Ovary (tissue), 9 donors: Measurements from ENCODE around the gene BAIAP2L2. TPM values are rescaled to one million over a fixed set of nuclear protein-coding genes. Genes with fewer than 3 reads are reported as not detected.
A peak's percentile ranks its signal among the peaks of the same experiment; 100 is the strongest.

Experiments
- DNase-seq, 5 donors: peaks; one replicate each; pipeline ENCODE4 v3.0.0-alpha.2; 2019 to 2020
- H3K27ac ChIP-seq, 2 donors: fragments of 200-600 bp; one replicate each; pipeline versions ENCODE4 v1.5.1 to v1.8.0; 2019 to 2022
- H3K27me3 ChIP-seq: fragments of 200-600 bp; one replicate; pipeline ENCODE4 v1.8.0; 2022
- H3K36me3 ChIP-seq: fragments of 200-600 bp; sonication (generic); one replicate; pipeline ENCODE4 v1.5.1; 2019
- H3K4me1 ChIP-seq: one replicate; pipeline ENCODE4 v1.8.1; 2013; ENCODE audit warnings: mild to moderate bottlenecking, moderate library complexity; ENCODE audit not compliant: insufficient read depth
- H3K4me3 ChIP-seq: fragments of 200-600 bp; sonication (generic); one replicate; pipeline ENCODE4 v1.5.1; 2017
- H3K9me3 ChIP-seq, 2 donors: fragments of 200-600 bp in 1 of 2; sonication (generic) in 1 of 2; one replicate each; pipeline versions ENCODE4 v1.5.1 to v1.8.1; 2013 to 2019; ENCODE audit warnings: mild to moderate bottlenecking in 1 of 2, moderate library complexity in 1 of 2
- CTCF ChIP-seq, 3 donors: fragments of 450-650 bp in 2 of 3; fragments of 200-600 bp in 1 of 3; IDR thresholded peaks; one replicate each; pipeline versions ENCODE4 v1.5.1 to v1.8.0; 2016 to 2022; ENCODE audit warnings: antibody characterized with exemption in 3 of 3, mild to moderate bottlenecking in 1 of 3
- EP300 ChIP-seq: sonication (generic); formaldehyde crosslinking; IDR thresholded peaks from one replicate; pipeline ENCODE4 v1.6.1; 2017; ENCODE audit warnings: antibody characterized with exemption
- POLR2A ChIP-seq: fragments of 450-650 bp; IDR thresholded peaks from one replicate; pipeline ENCODE4 v1.6.1; 2017; ENCODE audit warnings: antibody characterized with exemption, mild to moderate bottlenecking, moderate library complexity
- WGBS, 3 donors: extraction: QIAGEN DNeasy Blood & Tissue Kit in 1 of 3; methylation state at CpG; one replicate each; pipeline versions ENCODE4 v1.1.5 to v1.1.7; 2013 to 2017; 5-methylcytosine and 5-hydroxymethylcytosine counted together
- intact Hi-C, 4 donors: fragments of 100-400 bp; cut with DNase I; formaldehyde crosslinking; loops; one replicate each; pipeline versions ENCODE4 v1.11.0 to v1.15.1; 2022 to 2023
- polyA plus RNA-seq, 2 donors: library from polyadenylated mRNA; stranded (reverse); fragments of 200-250 nt in 1 of 2; fragments of 350-450 nt in 1 of 2; fragmentation: Illumina TruSeq in 1 of 2; extraction: RNeasy Lipid Tissue Mini Kit (QIAGEN cat#74804) in 1 of 2; gene quantifications; one replicate each; pipeline ENCODE4 v1.2.3, GENCODE V29; 2013 to 2014
- total RNA-seq, 7 donors: library from RNA; depleted of rRNA in 2 of 7; stranded (reverse); fragments of >200 nt in 2 of 7; fragmentation: NEBNext Ultra II Directional in 3 of 7; extraction: Animal tissue kit (Norgen Biotek cat#: 25700) in 3 of 7; gene quantifications; one replicate each; pipeline versions ENCODE4 v1.1.0 to v1.2.4, GENCODE V29; 2016 to 2023
- donor health status: DM: no; HTN: no; CAD: no; lungs with moderate emphysema.
- donor health status: DM: no; HTN: no; CAD: no.
- donor health status: Bipolar disorder and iron deficiency.
- donor health status: DM: yes; HTN: yes; CAD: no.
- donor health status: DM: no; HTN: no; CAD: no.
- donor health status: DM: yes; HTN: yes; CAD: no.

BAIAP2L2 gene
- total and polyA plus RNA-seq, 9 donors = 0.40 to 3.1 (median 1.2) TPM; not detected in 1

DNA sequence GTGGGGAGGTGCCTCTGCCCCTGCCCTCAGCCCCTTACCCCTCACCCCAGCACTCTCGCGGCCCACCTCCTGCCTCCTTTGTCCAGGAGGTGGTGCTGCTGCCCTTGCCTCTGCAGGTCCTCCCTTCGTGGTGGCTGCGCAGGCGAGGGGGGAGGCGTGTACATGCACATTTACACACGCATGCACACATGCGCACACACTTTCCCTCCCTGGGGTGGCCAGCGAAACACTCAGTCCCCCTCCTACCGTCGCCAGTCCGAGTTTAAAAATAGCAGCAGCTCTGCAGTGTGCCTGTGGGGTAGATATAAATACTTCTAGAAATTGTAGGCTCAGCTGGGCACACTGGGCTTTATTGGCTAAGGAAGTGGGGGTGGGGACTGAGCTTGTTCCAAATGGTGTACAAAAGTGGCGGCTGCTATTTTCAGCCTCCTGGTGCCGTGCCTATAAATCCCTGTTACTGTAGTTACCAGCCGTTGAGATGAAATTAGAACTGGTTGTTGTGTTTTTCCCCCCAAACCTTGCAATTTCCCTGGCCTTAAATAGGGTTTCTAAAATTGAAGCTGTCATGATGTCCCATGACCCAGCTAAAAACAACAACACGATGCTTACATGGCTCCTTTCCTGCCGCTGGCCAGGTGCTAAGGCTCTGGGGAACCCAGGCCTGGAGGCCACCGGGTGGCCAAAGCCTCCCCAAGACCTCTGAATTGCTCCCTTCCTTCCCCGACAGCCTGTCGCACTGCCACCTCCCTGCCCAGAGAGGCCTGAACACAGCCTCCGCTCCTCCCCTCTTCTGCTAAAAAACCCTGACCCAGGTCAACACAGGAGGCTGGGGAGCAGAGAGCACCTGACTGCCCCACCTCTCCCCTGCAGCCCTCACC is 40.9 kb downstream of the BAIAP2L2 start:
- 63 to 67% (median 67%) methylated on average over 21 of the region's 21 CpGs for WGBS, 3 donors
- intact Hi-C loops = loop anchor here in 1 of 4 donors (10.0 kb wide), 2 partner anchors 175 to 275 kb away; no protein-coding TSS in a partner anchor
- peak in 3 of 5 donors; percentile 48 to 62 (median 52) for DNase-seq
- Histone ChIP-seq H3K4me1 (no peaks in the 10 kb centered on the region), H3K27ac (peak overlapping the region in 1 of 2 donors; percentile 50), H3K27me3 (no peaks in the 10 kb centered on the region), H3K4me3 (no peak overlapping the region), H3K9me3 (no peaks in the 10 kb centered on the region), H3K36me3 (peaks cover 2% of the 10 kb centered on the region)
- TF ChIP-seq POLR2A (no peak), CTCF (IDR thresholded peaks at IDR 0.05) (peak in 1 of 3 donors; percentile 20), EP300 (no peak)

GRCh38 chr22:38068641-38069371 is 41.7 kb downstream of the BAIAP2L2 start:
- no peak for TF ChIP-seq CTCF (IDR thresholded peaks at IDR 0.05)
- no peak for TF ChIP-seq EP300
- no peak for TF ChIP-seq POLR2A
- DNase-seq = peak in 1 of 5 donors; percentile 18
- no peaks in the 10 kb centered on the region for H3K4me1 ChIP-seq
- intact Hi-C loops = loop anchor here in 1 of 4 donors (10.0 kb wide), 1 partner anchor 276 kb away; no protein-coding TSS in a partner anchor
- H3K9me3 ChIP-seq = no peaks in the 10 kb centered on the region
- H3K27ac ChIP-seq = peak overlapping the region; percentile 9 to 69
- WGBS, 3 donors = 82 to 89% (median 87%) methylated on average over 12 to 13 of the region's 13 CpGs
- peaks cover 2% of the 10 kb centered on the region for H3K36me3 ChIP-seq
- no peaks in the 10 kb centered on the region for H3K27me3 ChIP-seq
- no peak overlapping the region for H3K4me3 ChIP-seq

DNA sequence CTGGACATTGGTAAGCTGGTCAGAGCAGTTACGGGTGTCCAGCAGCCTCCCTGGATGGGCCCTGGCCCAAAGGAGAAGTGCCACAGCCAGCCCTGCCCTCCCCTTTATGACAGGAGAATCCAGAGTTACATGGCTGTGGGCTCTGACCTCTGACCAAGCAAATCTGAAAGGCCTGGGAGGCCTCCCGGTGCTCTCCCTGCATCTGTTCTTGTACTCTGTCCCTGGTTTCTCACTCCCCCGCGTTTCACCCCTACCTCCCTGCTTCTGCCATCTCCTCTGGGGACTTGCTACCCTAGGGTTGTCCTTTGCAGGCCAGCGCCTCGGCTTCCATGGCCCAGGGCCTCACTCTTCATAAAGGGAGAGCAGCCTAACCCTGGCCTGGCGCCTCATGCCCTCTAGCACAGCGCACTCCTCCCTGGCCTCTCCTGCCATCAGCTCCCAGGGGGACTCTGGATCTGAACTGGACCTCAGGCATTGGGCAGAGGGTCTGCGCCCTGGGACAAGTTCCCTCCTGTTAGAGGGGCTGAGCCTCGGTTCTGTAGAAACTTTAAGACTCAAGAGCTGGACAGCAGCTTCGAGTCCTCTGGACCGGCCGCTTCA is 42.6 kb downstream of the BAIAP2L2 start:
- intact Hi-C loops = loop anchor here in 1 of 4 donors (10.0 kb wide), 1 partner anchor 277 kb away; no protein-coding TSS in a partner anchor
- 85 to 86% (median 85%) methylated on average over 13 of the region's 13 CpGs for WGBS, 3 donors
- peaks cover 2% of the 10 kb centered on the region for H3K36me3 ChIP-seq
- no peak for TF ChIP-seq CTCF (IDR thresholded peaks at IDR 0.05)
- no peak for TF ChIP-seq POLR2A
- no peak for TF ChIP-seq EP300
- no peaks in the 10 kb centered on the region for H3K9me3 ChIP-seq
- H3K27me3 ChIP-seq = no peaks in the 10 kb centered on the region
- no peak overlapping the region for H3K4me3 ChIP-seq
- no peak for DNase-seq
- H3K4me1 ChIP-seq = no peaks in the 10 kb centered on the region
- H3K27ac ChIP-seq = no peak overlapping the region

GRCh38 chr22:38067028-38067415 is 43.5 kb downstream of the BAIAP2L2 start:
- DNase-seq = no peak
- Histone ChIP-seq H3K4me3 (no peak overlapping the region), H3K36me3 (peaks cover 2% of the 10 kb centered on the region), H3K27me3 (no peaks in the 10 kb centered on the region), H3K9me3 (no peaks in the 10 kb centered on the region), H3K4me1 (no peaks in the 10 kb centered on the region), H3K27ac (no peak overlapping the region)
- TF ChIP-seq CTCF (IDR thresholded peaks at IDR 0.05) = no peak
- no peak for TF ChIP-seq POLR2A
- TF ChIP-seq EP300 = no peak
- intact Hi-C loops = loop anchor here in 1 of 4 donors (10.0 kb wide), 1 partner anchor 278 kb away; no protein-coding TSS in a partner anchor
- WGBS, 3 donors = 65 to 67% (median 66%) methylated on average over 8 of the region's 8 CpGs
